ENCODE data around the gene KLF11. TPM values are rescaled to one million over a fixed set of nuclear protein-coding genes. Genes with fewer than 3 reads are reported as not detected.

The KLF11 gene
- total and polyA plus RNA-seq, 7 donors: 7.0 to 27.0 (median 11.8) TPM

- intact Hi-C loops (cut with DNase I): no loop called here
- 52 to 61% (median 56%) methylated on average over 7 of the region's 7 CpGs for WGBS, 3 donors
- no peaks in the 10 kb centered on the region for H3K4me1 ChIP-seq
- no peak overlapping the region for H3K4me3 ChIP-seq
- no peak for DNase-seq
- no peak for TF ChIP-seq CTCF (IDR thresholded peaks at IDR 0.05)
- H3K36me3 ChIP-seq (ENCODE audit: insufficient read depth in 1 of 2, low read depth in 1 of 2): peaks cover 0 to 17% of the 10 kb centered on the region in 2 donors
- no peak overlapping the region for H3K27ac ChIP-seq
- no peak for ATAC-seq
- no peaks in the 10 kb centered on the region for H3K9me3 ChIP-seq
- H3K27me3 ChIP-seq (ENCODE audit: insufficient read depth in 3 of 3, low read length in 2 of 3): no peaks in the 10 kb centered on the region
Measured at GRCh38 chr2:9997936-9998335, 45.4 kb upstream of the KLF11 start.

GRCh38 chr2:9998916-9999654 is 44.3 kb upstream of the KLF11 start:
- H3K4me3 ChIP-seq: no peak overlapping the region
- no peaks in the 10 kb centered on the region for H3K27me3 ChIP-seq (ENCODE audit: insufficient read depth in 3 of 3, low read length in 2 of 3)
- 61 to 82% (median 81%) methylated on average over 20 of the region's 20 CpGs for WGBS, 3 donors
- no peak overlapping the region for H3K27ac ChIP-seq
- peak in 2 of 4 donors; percentile 21 to 49 for ATAC-seq
- DNase-seq: no peak
- intact Hi-C loops (cut with DNase I): no loop called here
- H3K4me1 ChIP-seq: no peaks in the 10 kb centered on the region
- no peak for TF ChIP-seq CTCF (IDR thresholded peaks at IDR 0.05)
- peaks cover 0 to 17% of the 10 kb centered on the region in 2 donors for H3K36me3 ChIP-seq (ENCODE audit: insufficient read depth in 1 of 2, low read depth in 1 of 2)
- H3K9me3 ChIP-seq: no peaks in the 10 kb centered on the region

GRCh38 chr2:9999693-10000092 is 43.7 kb upstream of the KLF11 start:
- no peak overlapping the region for H3K4me3 ChIP-seq
- ATAC-seq: no peak
- intact Hi-C loops (cut with DNase I): no loop called here
- DNase-seq: no peak
- TF ChIP-seq CTCF (IDR thresholded peaks at IDR 0.05): no peak
- no peak overlapping the region for H3K27ac ChIP-seq
- 94 to 100% (median 94%) methylated on average over 1 of the region's 1 CpG for WGBS, 3 donors
- no peaks in the 10 kb centered on the region for H3K9me3 ChIP-seq
- peaks cover 0 to 17% of the 10 kb centered on the region in 2 donors for H3K36me3 ChIP-seq (ENCODE audit: insufficient read depth in 1 of 2, low read depth in 1 of 2)
- H3K4me1 ChIP-seq: no peaks in the 10 kb centered on the region
- no peaks in the 10 kb centered on the region for H3K27me3 ChIP-seq (ENCODE audit: insufficient read depth in 3 of 3, low read length in 2 of 3)

GRCh38 chr2:10000541-10000940 is 42.8 kb upstream of the KLF11 start:
- H3K36me3 ChIP-seq (ENCODE audit: insufficient read depth in 1 of 2, low read depth in 1 of 2): peaks cover 0 to 17% of the 10 kb centered on the region in 2 donors
- H3K9me3 ChIP-seq: no peaks in the 10 kb centered on the region
- ATAC-seq: no peak
- no peak overlapping the region for H3K27ac ChIP-seq
- H3K27me3 ChIP-seq (ENCODE audit: insufficient read depth in 3 of 3, low read length in 2 of 3): no peaks in the 10 kb centered on the region
- 95 to 97% (median 95%) methylated on average over 8 of the region's 8 CpGs for whole genome bisulfite sequencing, 3 donors
- no peak overlapping the region for H3K4me3 ChIP-seq
- no peaks in the 10 kb centered on the region for H3K4me1 ChIP-seq
- no peak for DNase-seq
- intact Hi-C loops (cut with DNase I): no loop called here
- TF ChIP-seq CTCF (IDR thresholded peaks at IDR 0.05): no peak

- ATAC-seq: no peak
Measured at GRCh38 chr2:10001586-10001985, 41.8 kb upstream of the KLF11 start.

More at GRCh38 chr2:10001586-10001985, 41.8 kb upstream of the KLF11 start:
- no peak for TF ChIP-seq CTCF (IDR thresholded peaks at IDR 0.05)
- intact Hi-C loops (cut with DNase I): no loop called here
- H3K4me1 ChIP-seq: no peaks in the 10 kb centered on the region
- no peak for DNase-seq
- 88 to 90% (median 89%) methylated on average over 5 of the region's 5 CpGs for WGBS, 3 donors
- no peaks in the 10 kb centered on the region for H3K9me3 ChIP-seq
- H3K36me3 ChIP-seq (ENCODE audit: insufficient read depth in 1 of 2, low read depth in 1 of 2): peaks cover 0 to 6% of the 10 kb centered on the region in 2 donors
- H3K27ac ChIP-seq: no peak overlapping the region
- no peaks in the 10 kb centered on the region for H3K27me3 ChIP-seq (ENCODE audit: insufficient read depth in 3 of 3, low read length in 2 of 3)
- H3K4me3 ChIP-seq: no peak overlapping the region
